HG02938 (cell line): ENCODE results near the gene VTI1A.

ENCODE experiments used
- ATAC-seq: cut with Tn5 transposase; IDR thresholded peaks from one replicate; pipeline ENCODE4 v1.9.1; 2021; ENCODE audit warnings: mild to moderate bottlenecking, moderate library complexity; ENCODE audit not compliant: unreplicated experiment

Gene VTI1A

GRCh38 chr10:112817981-112818777 is 371.2 kb downstream of the VTI1A start:
- ATAC-seq = no peak

- ATAC-seq = no peak
These were observed 372.2 kb downstream of the VTI1A start for GRCh38 chr10:112819231-112819630.

GRCh38 chr10:112820320-112820719 is 373.3 kb downstream of the VTI1A start:
- no peak for ATAC-seq

GRCh38 chr10:112821038-112821437 is 374.0 kb downstream of the VTI1A start:
- ATAC-seq = no peak

- no peak for ATAC-seq
These were observed 374.6 kb downstream of the VTI1A start for GRCh38 chr10:112821663-112822062.

GRCh38 chr10:112823007-112823406 is 376.0 kb downstream of the VTI1A start:
- ATAC-seq = no peak

- no peak for ATAC-seq
These were observed 376.6 kb downstream of the VTI1A start for GRCh38 chr10:112823604-112824003.

GRCh38 chr10:112826018-112826697 is 379.1 kb downstream of the VTI1A start:
- no peak for ATAC-seq

- ATAC-seq = no peak
These were observed 380.1 kb downstream of the VTI1A start for GRCh38 chr10:112827086-112827485.

- no peak for ATAC-seq
These were observed 380.9 kb downstream of the VTI1A start for GRCh38 chr10:112827951-112828350.

- no peak for ATAC-seq
These were observed 384.8 kb downstream of the VTI1A start for GRCh38 chr10:112831859-112832258.

- no peak for ATAC-seq
These were observed 385.4 kb downstream of the VTI1A start for GRCh38 chr10:112832361-112832878.

- no peak for ATAC-seq
These were observed 385.9 kb downstream of the VTI1A start for GRCh38 chr10:112832959-112833358.

GRCh38 chr10:112834751-112835181 is 387.8 kb downstream of the VTI1A start:
- no peak for ATAC-seq

GRCh38 chr10:112835217-112835715 is 388.3 kb downstream of the VTI1A start:
- ATAC-seq = no peak

- no peak for ATAC-seq
These were observed 389.0 kb downstream of the VTI1A start for GRCh38 chr10:112835944-112836451.

- ATAC-seq = no peak
These were observed 391.9 kb downstream of the VTI1A start for GRCh38 chr10:112838784-112839481.

GRCh38 chr10:112839928-112840654 is 393.1 kb downstream of the VTI1A start:
- no peak for ATAC-seq

GRCh38 chr10:112841549-112841948 is 394.5 kb downstream of the VTI1A start:
- no peak for ATAC-seq

- ATAC-seq = peak; percentile 94
These were observed 395.9 kb downstream of the VTI1A start for GRCh38 chr10:112842832-112843360.
